ENCODE measurements around the gene NUDT15. TPM values are rescaled to one million over a fixed set of nuclear protein-coding genes. Genes with fewer than 3 reads are reported as not detected.

The NUDT15 gene
- total and polyA plus RNA-seq, 2 of the 8 experiments (the other 6 are each of a cell fraction or from before 2014, with no cell fraction given), result 37.8 to 65.9 TPM

DNA sequence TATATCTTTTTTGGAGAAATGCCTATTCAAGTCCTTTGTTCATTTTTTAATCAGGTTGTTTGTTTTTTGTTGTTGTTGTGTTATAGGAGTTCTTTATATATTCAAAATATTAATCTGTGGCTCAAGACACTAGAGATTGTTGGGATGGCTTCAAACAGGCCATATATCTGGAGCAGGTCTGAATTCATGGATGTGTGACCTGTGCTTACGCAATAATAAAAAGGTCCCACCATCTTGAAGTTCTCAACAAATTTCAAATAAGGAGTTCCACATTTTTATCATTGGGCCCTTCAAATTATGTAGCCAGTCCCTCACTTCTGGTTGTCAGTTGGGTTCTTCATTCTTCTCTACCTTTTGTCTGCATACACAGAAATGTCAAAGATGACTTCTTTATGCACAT lies 17.7 kb upstream of the NUDT15 start:
- Histone ChIP-seq H4K20me1 (replicated peaks in 1 of 2; ENCODE audit: control insufficient read depth in 1 of 2, insufficient read depth in 2 of 2, low read length in 2 of 2) (no peaks in the 10 kb centered on the region), H3K4me1 (replicated peaks in 1 of 4; ENCODE audit: control insufficient read depth in 3 of 4, insufficient read depth in 4 of 4, low read length in 3 of 4) (no peaks in the 10 kb centered on the region), H2AFZ (ENCODE audit: low read length) (no peak overlapping the region), H2AK5ac (ENCODE audit: low read depth, low read length) (no peak overlapping the region), H3K14ac (ENCODE audit: insufficient read length) (no peak overlapping the region), H4K5ac (ENCODE audit: insufficient read length, low read depth, low read length) (no peak overlapping the region), H2BK15ac (ENCODE audit: low read length) (no peak overlapping the region), H3K27me3 (replicated peaks in 1 of 4; ENCODE audit: control insufficient read depth in 3 of 4, extremely low read depth in 1 of 4, insufficient read depth in 3 of 4, low read length in 3 of 4) (no peaks in the 10 kb centered on the region), H3K27ac (ENCODE audit: low read depth, low read length) (no peak overlapping the region), H3K4ac (replicated peaks; ENCODE audit: insufficient read length, low read depth, low read length) (no peak overlapping the region), H3K4me3 (ENCODE audit: extremely low read depth in 1 of 4, insufficient read depth in 2 of 4, low read depth in 3 of 4, low read length in 4 of 4) (no peak overlapping the region), H4K8ac (ENCODE audit: extremely low read depth, insufficient read depth, low read length) (no peak overlapping the region), H3K23ac (ENCODE audit: insufficient read length) (no peak overlapping the region), H3K9me3 (ENCODE audit: insufficient read depth in 2 of 2, low read depth in 1 of 2, low read length in 1 of 2) (no peaks in the 10 kb centered on the region), H3K23me2 (ENCODE audit: low read depth, low read length) (no peaks in the 10 kb centered on the region), H2BK20ac (ENCODE audit: low read length) (no peak overlapping the region), H2BK120ac (replicated peaks; ENCODE audit: low read depth, low read length) (no peak overlapping the region), H3K9ac (replicated peaks in 1 of 4; ENCODE audit: extremely low read depth in 1 of 4, low read depth in 3 of 4, low read length in 3 of 4) (no peak overlapping the region), H3K79me1 (ENCODE audit: low read depth, low read length) (no peaks in the 10 kb centered on the region), H3K4me2 (ENCODE audit: insufficient read depth in 1 of 2, low read depth in 2 of 2, low read length in 2 of 2) (no peak overlapping the region), H3K79me2 (ENCODE audit: control insufficient read depth in 1 of 2, insufficient read depth in 2 of 2, low read length in 2 of 2) (no peaks in the 10 kb centered on the region), H3K18ac (ENCODE audit: extremely low read depth, low read length) (no peak overlapping the region), H3K36me3 (ENCODE audit: control insufficient read depth in 2 of 4, insufficient read depth in 4 of 4, low read length in 3 of 4) (no peaks in the 10 kb centered on the region), H4K91ac (replicated peaks; ENCODE audit: insufficient read length, low read length) (no peak overlapping the region), H2BK12ac (ENCODE audit: low read depth, low read length) (no peak overlapping the region), H2BK5ac (ENCODE audit: low read depth, low read length) (no peak overlapping the region), H3K56ac (replicated peaks; ENCODE audit: insufficient read length, low read depth, low read length) (no peak overlapping the region)
- DNase-seq (ENCODE audit: low read depth in 1 of 2, low spot score in 2 of 2) (no peak), FAIRE-seq (no peak)
- TF ChIP-seq YY1 (IDR thresholded peaks at IDR 0.05; ENCODE audit: low read depth, low read length), result no peak
- TF ChIP-seq KDM4A (IDR thresholded peaks at IDR 0.05; ENCODE audit: low read depth, low read length, severe bottlenecking), result no peak
- no peak for TF ChIP-seq BCL11A (IDR thresholded peaks at IDR 0.05; ENCODE audit: low read depth in 2 of 2, low read length in 2 of 2)
- TF ChIP-seq EGR1 (IDR thresholded peaks at IDR 0.05; ENCODE audit: borderline replicate concordance, low read depth, low read length), result no peak
- no peak for TF ChIP-seq SP1 (IDR thresholded peaks at IDR 0.05; ENCODE audit: low read depth, low read length)
- TF ChIP-seq RXRA (IDR thresholded peaks at IDR 0.05; ENCODE audit: insufficient read depth, low read depth, low read length), result no peak
- no peak for TF ChIP-seq PHF8 (conservative IDR thresholded peaks at IDR 0.05; ENCODE audit: low read depth, low read length)
- CTCF ChIA-PET (ENCODE audit: partially characterized antibody), result no interaction called here
- POLR2A ChIA-PET (ENCODE audit: partially characterized antibody), result interaction anchor here (1.7 kb wide), 1 partner anchor 18 kb away, joined by 4 read pairs; the partner anchor contains the start of gene SUCLA2
- 86% methylated on average over 1 of the region's 1 CpG; no CpG with 5 or more reads in 1 of the 2 experiments for WGBS, 2 experiments (ENCODE audit: extremely low coverage in 1 of 2, insufficient coverage in 1 of 2, insufficient read length in 1 of 2, insufficient replicate concordance in 2 of 2, low coverage in 1 of 2, low lambda C conversion rate in 2 of 2, missing lambda C conversion rate in 1 of 2)
